Fibroblast of skin of left biceps (primary cell): ENCODE measurements around the gene SALL4.
"Not testable (repeated sequence)": the region's sequence is repeated elsewhere in the genome, so short reads cannot be mapped to it uniquely, and the experiment has no call there.

ENCODE experiments used
- DNase-seq, 2 experiments: peaks; one replicate each; pipeline ENCODE4 v3.0.0-alpha.2; 2013; ENCODE audit warnings: low read depth in 2 of 2

Gene SALL4

GRCh38 chr20:51802170-51802751, at the start of gene SALL4:
SALL4 (minus strand) TSS chr20:51802521; CDS start chr20:51802408, 113 bp downstream.
- no peak for DNase-seq

GRCh38 chr20:51848346-51848745, 46.0 kb upstream of the SALL4 start:
- DNase-seq: no peak

DNA sequence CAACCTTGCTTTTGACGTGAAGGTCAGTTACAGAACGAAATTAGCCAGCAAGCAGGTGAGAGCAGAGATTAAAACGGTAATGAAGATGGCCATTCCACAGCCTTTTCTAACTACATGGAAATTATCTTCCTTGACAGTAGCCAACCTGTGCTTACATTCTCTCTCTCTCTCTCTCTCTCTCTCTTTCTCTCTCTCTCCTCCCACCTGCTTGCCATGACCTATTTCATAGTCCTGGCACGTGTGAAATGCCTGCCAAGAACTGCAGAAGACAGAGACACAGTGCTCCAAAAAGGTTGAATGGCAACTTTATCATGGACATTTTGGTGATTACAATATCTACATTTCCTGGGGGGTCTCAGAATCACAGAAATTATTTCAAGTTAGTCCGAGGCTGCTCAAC, 38.5 kb upstream of the SALL4 start:
- no peak for DNase-seq

- no peak for DNase-seq
Observed at GRCh38 chr20:51837876-51838420, 35.6 kb upstream of the SALL4 start.

DNA sequence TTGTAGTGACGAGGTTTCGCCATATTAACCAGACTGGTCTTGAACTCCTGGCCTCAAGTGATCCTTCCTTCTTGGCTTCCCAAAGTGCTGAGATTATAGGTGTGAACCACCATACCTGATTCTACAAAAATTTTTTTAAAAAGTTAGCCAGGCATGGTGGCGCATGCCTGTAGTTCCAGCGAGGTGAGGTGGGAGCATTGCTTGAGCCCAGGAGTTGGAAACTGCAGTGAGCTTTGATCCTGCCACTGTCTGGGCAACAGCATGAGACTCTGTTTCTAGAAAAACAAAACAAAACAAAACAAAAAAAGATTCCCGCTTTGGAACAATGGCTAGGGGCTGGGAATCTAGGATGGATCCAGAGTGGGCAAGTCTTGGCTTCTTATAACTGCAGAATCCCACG, 35.1 kb upstream of the SALL4 start:
- no peak for DNase-seq

DNA sequence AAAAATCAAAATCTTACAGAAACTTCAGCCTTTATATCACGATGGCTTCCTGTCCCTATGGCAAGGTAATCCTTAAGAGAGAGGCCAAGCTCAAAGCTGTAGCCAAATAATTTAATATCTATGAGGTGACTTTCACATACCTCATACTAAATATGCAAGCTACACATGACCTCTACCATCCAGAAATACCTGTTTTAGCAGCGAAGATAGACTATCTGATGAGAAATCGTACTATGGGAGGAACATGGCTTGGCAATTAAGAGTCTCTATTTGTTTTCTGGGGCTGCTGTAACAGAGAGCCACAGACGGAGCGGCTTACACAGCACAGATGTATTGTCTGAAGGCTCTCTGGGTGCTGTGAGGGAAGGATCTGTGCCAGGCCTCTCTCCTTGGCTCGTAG, 31.0 kb upstream of the SALL4 start:
- no peak for DNase-seq

DNA sequence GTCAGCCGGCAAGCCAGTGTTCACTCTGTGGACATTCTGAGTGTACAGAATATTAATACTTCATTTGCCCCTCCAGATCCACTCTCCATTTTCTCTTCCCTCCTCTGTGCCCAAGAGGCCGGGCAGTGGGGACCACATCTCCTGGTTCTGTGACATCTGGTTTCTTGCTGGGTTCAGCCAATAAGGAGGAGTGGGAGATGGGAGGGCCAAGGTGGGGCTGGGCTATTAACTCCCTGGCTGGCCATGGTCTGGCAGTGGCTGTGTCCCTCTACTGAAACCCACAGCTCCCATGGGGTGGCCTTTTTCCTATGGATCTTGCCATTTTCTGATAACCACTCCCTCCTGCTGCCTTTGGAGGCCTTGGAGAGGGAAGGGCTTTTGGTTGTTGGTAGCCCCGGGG, 30.0 kb upstream of the SALL4 start:
- DNase-seq: no peak

GRCh38 chr20:51831866-51832265, 29.5 kb upstream of the SALL4 start:
- DNase-seq: peak; percentile 74 to 78

- DNase-seq: no peak
Observed at GRCh38 chr20:51830538-51830937, 28.2 kb upstream of the SALL4 start.

DNA sequence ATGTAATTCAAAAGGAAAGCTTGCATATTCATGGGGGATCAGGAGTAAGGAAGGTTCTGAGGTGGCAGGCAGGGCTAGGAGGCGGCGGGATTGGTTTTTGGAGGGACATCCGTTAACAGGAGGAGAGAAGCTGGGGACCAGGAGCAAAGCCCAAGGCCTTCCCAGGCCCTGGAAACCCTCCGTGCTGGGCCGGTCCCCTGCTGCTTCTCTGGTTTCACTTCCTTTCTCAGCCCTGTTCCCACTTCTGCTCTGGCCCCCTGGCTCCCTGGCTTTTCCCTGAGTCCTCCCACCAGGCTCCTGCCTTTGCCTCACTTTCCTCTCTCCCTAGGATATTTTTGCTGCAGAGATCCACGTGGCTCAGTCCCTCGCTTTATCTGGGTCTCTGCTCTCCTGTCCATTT, 26.4 kb upstream of the SALL4 start:
- no peak for DNase-seq

GRCh38 chr20:51826372-51826771, 24.1 kb upstream of the SALL4 start:
- DNase-seq: no peak

DNA sequence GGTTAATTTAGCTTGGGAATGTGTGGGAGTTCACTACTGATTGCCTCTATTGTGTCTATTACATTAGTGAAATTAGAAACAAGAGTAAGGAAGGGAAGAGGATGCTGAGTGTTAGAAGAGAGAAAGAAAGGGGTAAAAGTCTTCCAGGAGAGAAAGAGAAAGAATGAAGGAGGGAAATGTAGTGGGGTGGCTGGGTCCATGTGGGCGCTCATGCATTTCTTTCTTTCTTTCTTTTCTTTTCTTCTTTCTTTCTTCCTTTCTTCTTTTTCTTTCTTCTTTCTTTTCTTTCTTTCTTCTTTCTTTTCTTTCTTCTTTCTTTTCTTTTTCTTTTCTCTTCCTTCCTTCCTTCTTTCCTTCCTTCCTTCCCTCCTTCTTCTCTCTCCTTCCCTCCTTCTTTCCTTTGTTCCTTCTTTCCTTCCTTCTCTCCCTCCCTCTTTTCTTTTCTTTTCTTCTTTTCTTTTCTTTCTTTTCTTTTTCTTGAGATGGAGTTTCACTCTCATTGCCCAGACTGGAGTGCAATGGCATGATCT, 16.2 kb upstream of the SALL4 start:
- DNase-seq: no peak

- not testable (repeated sequence) for DNase-seq
Observed at GRCh38 chr20:51816856-51817255, 14.5 kb upstream of the SALL4 start.

DNA sequence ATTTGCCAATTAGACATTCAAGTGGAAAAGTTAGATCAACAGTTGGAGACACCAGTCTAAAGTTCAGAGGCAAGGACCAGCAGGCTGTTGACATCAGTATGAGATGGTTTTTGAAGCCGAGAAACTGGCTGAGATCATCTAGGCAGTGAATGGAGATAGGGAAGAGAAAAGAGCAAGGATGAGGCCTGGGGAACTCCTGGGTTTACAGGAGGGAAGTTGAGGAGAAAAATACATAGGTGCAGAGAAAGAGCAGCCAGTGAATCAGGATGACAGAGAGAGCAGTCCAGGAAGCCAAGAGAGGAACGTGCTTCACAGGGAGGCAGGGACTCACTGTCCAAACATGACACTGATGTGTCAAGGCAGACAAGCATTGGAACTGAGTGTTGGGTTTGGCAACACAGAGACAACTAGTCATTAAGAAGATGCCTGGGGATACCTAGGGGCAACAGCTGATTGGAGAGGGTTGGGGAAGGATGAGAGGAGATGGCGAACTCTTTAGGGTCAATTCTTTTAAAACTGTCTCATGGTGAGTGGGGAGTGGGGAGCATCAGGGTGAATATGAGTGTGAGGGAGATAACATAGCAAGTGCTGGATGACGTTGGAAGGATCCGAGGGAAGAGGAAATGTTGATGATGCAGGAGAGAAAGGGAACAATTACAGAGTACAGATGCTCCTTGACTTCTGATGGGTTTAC, 13.2 kb upstream of the SALL4 start:
- no peak for DNase-seq

- no peak for DNase-seq
Observed at GRCh38 chr20:51812861-51813260, 10.5 kb upstream of the SALL4 start.

DNA sequence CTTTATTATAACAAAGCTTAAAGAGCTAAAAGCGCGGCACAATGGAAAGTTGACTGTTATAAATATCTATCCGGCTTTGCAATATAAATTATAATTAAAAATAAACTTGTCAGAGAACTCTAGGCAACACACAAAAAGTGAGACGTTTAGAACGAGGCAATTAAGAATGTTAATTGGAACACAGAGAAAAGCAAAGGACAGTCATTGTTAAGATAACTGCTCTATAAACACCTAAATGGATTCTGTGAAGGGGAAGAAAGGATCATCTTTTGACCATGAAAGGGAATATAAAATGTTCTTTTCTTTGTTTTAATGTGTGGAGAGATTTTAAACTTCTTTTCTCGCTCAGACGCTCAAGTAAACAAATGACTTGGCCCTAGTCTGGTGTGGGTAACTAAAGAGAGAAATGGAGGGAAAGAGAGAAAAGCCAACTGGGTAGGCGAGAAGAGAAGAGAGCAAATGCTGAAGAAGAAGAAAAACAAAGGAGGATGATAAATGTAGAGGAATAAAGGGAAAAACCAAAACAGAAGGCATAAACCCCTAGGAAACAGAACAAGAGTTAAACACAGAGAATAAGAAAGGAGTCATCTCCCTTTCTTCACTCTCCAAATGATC, 9.3 kb upstream of the SALL4 start:
- DNase-seq: no peak

DNA sequence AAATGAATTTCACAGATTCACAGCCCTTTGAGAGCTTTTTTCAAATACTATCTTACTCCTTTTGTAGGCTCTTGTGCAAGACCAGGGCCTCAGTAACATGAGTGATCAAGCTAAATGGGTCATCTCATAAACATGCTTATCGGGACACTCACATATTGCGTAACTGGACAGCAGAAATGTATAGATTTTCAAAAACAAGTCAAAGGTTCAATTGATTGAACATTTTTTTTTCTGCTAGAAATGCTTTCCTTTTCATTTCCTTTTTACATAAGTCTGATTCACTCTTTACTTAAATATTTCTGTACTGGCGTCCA, 8.7 kb upstream of the SALL4 start:
- no peak for DNase-seq

DNA sequence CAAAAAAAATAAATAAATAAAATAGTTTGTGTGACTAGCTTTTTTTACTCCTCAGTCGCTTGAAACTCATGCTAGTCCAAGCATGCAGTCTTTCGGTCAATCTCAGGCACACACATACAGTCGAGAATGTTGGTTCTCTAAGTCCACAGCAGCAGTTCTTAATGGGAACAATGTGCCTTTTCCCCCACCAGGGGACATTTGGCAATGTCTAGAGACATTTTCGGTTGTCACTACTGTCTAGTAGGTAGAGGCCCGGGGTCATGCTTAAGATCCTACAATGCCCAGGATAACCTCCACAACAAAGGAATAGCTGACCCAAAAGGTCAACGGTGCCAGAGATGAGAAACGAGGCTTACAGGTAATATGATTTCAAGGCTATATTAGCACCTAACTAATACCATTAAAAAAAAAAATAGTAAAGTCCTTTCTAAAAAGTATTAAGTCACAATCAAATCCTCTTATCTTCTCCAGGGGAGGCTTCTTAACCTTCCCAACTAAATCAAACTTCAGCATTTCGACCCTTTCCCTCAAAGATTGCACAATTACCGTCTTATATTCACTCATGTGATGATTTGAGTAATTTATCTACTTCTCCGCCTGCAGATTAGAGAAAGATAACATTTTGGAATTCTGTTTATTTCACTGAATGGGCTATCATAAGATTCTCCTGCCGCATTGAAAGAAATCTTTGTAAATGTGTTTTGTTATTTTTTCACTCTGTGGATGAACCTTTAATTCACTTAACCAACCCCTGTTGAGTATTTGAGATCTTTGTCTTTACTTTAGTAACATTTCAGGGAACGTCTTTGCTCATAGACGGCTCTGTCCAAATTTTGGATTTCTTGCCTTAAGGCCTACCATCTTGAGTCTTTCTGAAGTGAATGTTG, 8.1 kb upstream of the SALL4 start:
- DNase-seq: no peak

- DNase-seq: peak; percentile 86 to 90
Observed at GRCh38 chr20:51807720-51808250, 5.5 kb upstream of the SALL4 start.

- DNase-seq: no peak
Observed at GRCh38 chr20:51804754-51805153, 2.4 kb upstream of the SALL4 start.

GRCh38 chr20:51803148-51803854, 980 bp upstream of the SALL4 start:
- DNase-seq: peak in 1 of 2 experiments; percentile 19
